Stomach (tissue), 4 donors: Measurements from ENCODE around the gene DCAKD.

Experiments used
- CTCF ChIP-seq, 7 experiments: fragments of 450-650 bp in 4 of 7; fragments of 200-600 bp in 3 of 7; sonication (generic) in 3 of 7; IDR thresholded peaks; one replicate each; pipeline ENCODE4 v1.5.1; 2016 to 2019; ENCODE audit warnings: antibody characterized with exemption in 7 of 7, control low read depth in 2 of 7, mild to moderate bottlenecking in 1 of 7
- EP300 ChIP-seq: sonication (generic); formaldehyde crosslinking; IDR thresholded peaks from one replicate; pipeline ENCODE4 v1.6.1; 2017; ENCODE audit warnings: antibody characterized with exemption
- POLR2A ChIP-seq, 4 donors: fragments of 450-650 bp; IDR thresholded peaks; one replicate each; pipeline ENCODE4 v1.6.1; 2016; ENCODE audit warnings: antibody characterized with exemption in 4 of 4, control low read depth in 2 of 4, mild to moderate bottlenecking in 1 of 4, moderate library complexity in 1 of 4
- POLR2AphosphoS5 ChIP-seq, 3 donors: sonication (generic); formaldehyde crosslinking; IDR thresholded peaks; one replicate each; pipeline ENCODE4 v1.6.1; 2016; ENCODE audit warnings: antibody characterized with exemption in 3 of 3

- TF ChIP-seq CTCF (IDR thresholded peaks at IDR 0.05) (no peak), POLR2AphosphoS5 (IDR thresholded peaks at IDR 0.05) (no peak), POLR2A (IDR thresholded peaks at IDR 0.05) (no peak), EP300 (no peak)
Observed at GRCh38 chr17:45086391-45086790, 35.0 kb upstream of the DCAKD start.
